WI38 (cell line): Measurements from ENCODE around the gene PKN2.

Source experiments
- H3K4me3 ChIP-seq: 2 replicates; pipeline ENCODE4 v1.5.1; 2011; ENCODE audit warnings: low read depth, mild to moderate bottlenecking, control low read depth, low read length
- CTCF ChIP-seq: IDR thresholded peaks from 2 replicates; pipeline ENCODE4 v1.5.1; 2012; ENCODE audit warnings: low read depth, mild to moderate bottlenecking, control low read depth, low read length

The PKN2 gene

GRCh38 chr1:88773540-88774150 is 89.6 kb downstream of the PKN2 start:
- H3K4me3 ChIP-seq, result no peak overlapping the region
- TF ChIP-seq CTCF, result no peak

GRCh38 chr1:88774151-88774556 is 90.1 kb downstream of the PKN2 start:
- H3K4me3 ChIP-seq, result no peak overlapping the region
- no peak for TF ChIP-seq CTCF

GRCh38 chr1:88777604-88778149 is 93.6 kb downstream of the PKN2 start:
- no peak overlapping the region for H3K4me3 ChIP-seq
- no peak for TF ChIP-seq CTCF

- no peak for TF ChIP-seq CTCF
Observed at GRCh38 chr1:88779880-88780279, 95.8 kb downstream of the PKN2 start.

GRCh38 chr1:88780485-88780884 is 96.4 kb downstream of the PKN2 start:
- TF ChIP-seq CTCF, result no peak
- no peak overlapping the region for H3K4me3 ChIP-seq

More at GRCh38 chr1:88779880-88780279, 95.8 kb downstream of the PKN2 start:
- H3K4me3 ChIP-seq, result no peak overlapping the region

GRCh38 chr1:88783145-88783544 is 99.1 kb downstream of the PKN2 start:
- H3K4me3 ChIP-seq, result no peak overlapping the region
- TF ChIP-seq CTCF, result no peak

GRCh38 chr1:88784551-88784950 is 100.5 kb downstream of the PKN2 start:
- TF ChIP-seq CTCF, result no peak
- H3K4me3 ChIP-seq, result no peak overlapping the region
